DMS79 (cell line): ENCODE data around the gene AIRE.
"Not testable (repeated sequence)": the region's sequence is repeated elsewhere in the genome, so short reads cannot be mapped to it uniquely, and the experiment has no call there.

ENCODE experiments used
- DNase-seq: peaks from one replicate; lab custom pipeline; 2025; lab: John Stamatoyannopoulos, UW

Gene AIRE

DNA sequence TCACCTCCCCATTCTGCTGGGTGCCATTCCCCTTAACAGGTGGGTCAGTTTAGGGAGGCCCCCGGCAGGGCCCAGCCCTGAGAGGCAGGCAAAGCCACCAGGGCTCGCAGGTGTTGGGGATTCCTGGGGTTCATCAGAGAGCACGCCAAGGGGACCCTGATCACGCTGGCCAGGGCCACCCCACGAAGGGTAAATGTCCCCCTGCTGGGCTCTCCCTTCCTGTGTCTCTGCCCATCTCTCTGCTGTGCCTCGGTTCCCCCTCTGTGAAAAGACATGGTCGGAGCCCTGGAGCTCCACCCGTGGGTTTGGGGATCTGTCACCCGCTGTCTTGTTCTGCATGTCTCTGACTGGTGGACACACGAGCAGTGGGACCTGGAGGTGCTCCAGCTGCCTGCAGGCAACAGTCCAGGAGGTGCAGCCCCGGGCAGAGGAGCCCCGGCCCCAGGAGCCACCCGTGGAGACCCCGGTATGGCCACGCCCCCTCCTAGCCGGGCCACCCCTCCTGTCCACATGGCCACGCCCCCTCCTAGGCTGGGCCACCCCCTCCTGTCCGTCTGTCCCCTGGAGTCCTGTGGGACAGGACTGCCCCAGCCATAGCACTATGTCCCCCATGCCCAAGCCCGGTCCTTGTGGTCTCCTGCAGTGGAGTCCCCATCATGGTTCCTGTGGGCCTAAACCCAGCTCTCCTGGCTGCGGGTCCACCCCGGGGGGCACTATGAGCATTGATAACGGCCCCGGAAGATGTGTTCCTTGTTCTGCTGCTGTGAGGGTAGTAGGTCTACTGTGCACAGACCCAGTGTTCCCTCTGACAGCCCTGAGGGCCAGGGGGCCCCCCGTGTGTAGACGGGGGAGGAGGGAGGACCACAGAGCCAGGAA lies 6.5 kb downstream of the AIRE start:
- DNase-seq = no peak

DNA sequence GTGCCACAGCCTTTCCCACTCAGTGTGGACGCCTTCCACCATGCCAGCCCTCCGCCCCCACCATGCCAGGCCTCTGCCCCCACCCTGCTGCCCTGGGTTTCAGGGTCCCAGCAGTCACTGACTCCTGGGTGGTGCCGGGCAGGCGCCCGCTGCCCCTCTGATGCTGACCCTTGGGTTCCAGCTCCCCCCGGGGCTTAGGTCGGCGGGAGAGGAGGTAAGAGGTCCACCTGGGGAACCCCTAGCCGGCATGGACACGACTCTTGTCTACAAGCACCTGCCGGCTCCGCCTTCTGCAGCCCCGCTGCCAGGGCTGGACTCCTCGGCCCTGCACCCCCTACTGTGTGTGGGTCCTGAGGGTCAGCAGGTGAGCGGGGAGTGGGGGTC lies 7.1 kb downstream of the AIRE start:
- no peak for DNase-seq

DNA sequence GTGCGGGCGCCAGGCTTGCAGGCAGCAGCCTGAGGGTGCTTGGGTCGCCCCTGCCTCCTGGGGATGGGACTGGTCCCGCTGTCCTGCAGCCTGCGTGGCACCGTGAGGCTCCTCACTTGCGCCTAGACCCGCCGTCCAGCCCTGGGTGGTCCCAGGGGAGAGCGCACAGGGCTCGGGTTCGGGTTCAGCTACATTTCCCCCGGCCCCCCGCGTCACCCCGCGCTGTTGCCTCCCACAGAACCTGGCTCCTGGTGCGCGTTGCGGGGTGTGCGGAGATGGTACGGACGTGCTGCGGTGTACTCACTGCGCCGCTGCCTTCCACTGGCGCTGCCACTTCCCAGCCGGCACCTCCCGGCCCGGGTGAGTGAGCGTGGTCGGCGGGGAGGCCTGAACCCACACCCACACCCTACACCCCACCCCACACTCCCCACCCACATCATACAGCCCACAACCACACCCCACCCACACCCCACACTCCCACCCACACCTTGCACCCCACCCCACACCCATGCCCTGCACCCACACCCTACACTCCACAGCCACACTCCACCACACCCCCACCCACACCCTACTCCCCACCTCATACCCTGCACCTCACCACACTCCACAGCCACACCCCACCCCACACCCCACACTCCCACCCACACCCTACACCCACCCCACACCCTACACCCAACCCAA lies 8.0 kb downstream of the AIRE start:
- no peak for DNase-seq

DNA sequence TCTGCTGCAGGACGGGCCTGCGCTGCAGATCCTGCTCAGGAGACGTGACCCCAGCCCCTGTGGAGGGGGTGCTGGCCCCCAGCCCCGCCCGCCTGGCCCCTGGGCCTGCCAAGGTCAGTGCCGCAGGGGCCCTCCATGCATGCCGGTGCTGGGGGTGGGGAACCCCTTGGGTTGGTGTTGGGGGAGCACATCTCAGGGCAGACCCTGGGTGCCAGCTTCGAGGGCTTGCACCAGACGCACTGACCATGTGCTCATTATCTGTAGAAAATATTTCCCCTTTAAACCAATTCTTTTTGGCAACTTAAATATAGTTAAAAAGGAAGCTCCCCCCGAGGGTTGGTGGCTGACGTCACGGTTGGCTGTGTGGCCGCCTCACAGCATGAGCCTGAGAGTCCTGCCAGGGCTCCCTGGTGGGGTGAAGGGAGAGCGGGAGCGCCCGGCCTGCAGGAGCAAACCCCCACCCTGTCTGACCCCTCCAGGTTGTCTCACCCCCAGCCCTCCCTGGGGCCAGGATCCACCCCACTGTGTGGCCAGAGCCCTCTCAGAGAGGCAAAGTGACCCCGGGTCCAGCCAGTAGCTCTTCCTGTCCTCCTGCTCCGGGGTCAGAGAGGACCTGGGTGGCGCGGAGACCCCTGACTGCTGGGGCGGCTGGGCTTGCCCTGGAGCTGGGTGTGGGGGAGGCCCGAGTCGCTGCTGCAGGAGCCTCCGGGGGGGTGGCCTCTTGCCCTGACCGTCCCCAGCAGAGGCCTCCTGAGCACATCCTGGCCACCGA lies 8.9 kb downstream of the AIRE start:
- no peak for DNase-seq

DNA sequence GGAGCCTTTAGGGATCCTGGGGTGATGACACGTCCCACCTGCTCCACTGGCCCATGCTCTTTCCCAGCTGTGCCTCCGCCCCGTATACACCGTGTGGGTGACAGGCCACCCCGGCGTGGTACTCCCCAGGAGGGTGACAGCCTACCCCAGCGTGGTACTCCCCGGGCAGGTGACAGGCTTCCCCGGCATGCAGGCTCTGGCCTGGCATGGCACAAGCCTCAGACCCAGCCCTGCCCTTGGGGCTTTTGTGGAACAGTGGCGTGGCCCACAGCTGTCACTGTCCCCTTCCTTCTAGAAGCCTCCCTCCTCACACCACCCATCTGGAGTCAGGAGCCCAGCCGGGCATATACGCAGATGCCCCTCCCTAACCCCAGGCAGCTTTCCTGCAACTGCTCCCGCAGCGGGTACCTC lies 9.5 kb downstream of the AIRE start:
- no peak for DNase-seq

DNA sequence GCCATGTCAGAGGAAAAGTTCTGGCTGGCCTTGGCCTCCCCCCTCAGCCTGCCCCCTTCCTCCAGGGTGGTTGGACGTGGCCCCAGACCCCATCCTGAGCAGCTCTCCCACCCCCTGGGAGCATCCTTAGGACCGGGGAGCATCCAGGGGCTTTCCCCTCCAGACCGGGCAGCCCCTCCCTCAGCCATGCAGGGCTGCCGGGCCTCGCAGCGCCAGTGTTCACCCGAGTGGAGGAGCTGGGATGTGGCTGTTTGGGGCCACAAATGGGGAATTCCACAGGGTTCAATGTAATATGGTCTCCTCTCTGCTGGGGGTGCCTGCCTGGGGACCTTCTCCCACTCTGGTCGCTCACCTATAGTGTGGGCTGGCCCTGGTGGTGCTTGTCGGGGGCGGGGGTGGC lies 10.0 kb downstream of the AIRE start:
- no peak for DNase-seq

DNA sequence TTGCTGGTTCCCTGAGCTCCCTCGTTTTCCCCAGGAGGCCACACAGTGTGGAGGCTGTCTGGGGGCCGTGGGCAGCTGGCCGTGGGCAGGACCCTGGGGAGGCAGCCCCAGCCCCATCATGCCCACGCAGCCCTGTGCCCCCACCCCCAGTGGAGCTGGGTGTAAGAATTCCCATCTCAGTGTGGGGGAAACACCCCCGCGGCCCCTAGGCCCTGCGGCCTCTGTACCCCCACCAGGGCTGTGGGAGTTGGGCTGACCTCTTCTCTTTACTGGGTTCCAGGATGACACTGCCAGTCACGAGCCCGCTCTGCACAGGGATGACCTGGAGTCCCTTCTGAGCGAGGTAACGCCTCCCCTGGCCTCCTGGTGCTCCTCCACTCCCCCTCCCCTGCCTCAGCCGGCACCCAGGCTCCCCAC lies 10.4 kb downstream of the AIRE start:
- no peak for DNase-seq

DNA sequence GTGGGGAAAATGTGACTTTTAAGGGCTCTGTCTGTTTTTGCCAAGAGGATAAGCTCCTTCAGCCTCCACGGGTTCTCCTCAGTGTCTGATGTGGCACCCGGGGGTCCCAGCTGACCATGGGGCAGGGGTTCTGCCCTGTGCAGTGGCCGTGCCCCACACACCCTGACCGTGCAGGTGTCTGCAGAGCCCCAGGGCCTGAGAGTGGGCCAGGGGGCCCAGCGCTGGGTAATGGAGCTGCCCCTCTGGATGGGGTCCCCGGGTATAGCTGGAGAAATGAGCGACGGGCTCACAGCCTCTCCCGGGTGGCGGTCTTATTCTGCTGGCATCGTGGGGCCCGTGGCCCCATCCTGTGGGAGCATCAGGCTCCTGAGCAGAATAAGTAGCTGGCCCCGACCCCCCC lies 11.2 kb downstream of the AIRE start:
- no peak for DNase-seq

DNA sequence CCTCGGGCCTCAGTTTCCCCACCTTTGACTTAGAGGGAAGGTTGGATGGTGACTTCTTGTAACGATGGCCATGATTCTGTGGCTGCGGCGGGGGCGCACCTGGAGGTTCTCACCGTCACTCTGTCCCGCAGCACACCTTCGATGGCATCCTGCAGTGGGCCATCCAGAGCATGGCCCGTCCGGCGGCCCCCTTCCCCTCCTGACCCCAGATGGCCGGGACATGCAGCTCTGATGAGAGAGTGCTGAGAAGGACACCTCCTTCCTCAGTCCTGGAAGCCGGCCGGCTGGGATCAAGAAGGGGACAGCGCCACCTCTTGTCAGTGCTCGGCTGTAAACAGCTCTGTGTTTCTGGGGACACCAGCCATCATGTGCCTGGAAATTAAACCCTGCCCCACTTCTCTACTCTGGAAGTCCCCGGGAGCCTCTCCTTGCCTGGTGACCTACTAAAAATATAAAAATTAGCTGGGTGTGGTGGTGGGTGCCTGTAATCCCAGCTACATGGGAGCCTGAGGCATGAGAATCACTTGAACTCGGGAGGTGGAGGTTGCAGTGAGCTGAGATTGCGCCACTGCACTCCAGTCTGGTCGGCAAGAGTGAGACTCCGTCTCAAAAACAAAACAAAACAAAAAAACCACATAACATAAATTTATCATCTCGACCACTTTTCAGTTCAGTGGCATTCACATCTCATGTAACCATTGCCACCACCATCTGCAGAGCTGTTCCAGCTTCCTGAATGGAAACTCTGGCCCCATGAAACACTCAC lies 12.0 kb downstream of the AIRE start:
- DNase-seq = peak; percentile 36

DNA sequence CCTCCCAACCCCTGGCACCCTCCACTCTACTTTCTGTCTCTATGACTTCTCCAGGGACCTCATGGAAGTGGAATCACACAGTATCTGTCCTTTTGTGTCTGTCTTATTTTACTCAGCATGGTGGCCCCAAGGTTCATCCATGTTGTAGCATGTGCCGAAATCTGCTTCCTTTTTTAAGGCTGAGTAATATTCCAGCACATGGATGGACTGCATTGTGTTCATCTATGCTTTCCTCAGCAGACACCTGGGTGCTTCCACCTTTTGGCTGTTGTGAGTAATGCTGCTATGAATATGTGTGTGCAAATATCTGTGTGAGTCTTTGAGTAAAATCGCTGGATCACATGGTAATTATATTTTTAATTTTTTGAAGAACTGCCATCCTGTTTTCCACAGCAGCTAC lies 12.6 kb downstream of the AIRE start:
- no peak for DNase-seq

DNA sequence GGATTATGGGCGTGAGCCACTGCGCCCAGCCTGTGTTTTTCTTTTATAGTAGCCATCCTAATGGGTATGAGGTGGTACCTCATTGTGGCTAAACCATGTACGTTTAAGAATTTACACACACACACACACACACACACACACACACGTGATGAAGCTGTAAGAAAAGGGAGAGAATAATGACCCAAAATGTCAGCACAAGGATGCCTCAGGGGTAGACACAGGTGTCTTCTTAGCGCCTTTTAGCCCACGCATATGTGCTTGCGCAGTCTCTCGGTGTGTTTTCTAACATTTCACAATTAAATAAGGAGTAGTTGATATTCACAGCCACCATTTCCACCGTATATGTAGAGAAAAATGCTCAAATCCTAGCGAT lies 13.4 kb downstream of the AIRE start:
- peak; percentile 28 for DNase-seq

DNA sequence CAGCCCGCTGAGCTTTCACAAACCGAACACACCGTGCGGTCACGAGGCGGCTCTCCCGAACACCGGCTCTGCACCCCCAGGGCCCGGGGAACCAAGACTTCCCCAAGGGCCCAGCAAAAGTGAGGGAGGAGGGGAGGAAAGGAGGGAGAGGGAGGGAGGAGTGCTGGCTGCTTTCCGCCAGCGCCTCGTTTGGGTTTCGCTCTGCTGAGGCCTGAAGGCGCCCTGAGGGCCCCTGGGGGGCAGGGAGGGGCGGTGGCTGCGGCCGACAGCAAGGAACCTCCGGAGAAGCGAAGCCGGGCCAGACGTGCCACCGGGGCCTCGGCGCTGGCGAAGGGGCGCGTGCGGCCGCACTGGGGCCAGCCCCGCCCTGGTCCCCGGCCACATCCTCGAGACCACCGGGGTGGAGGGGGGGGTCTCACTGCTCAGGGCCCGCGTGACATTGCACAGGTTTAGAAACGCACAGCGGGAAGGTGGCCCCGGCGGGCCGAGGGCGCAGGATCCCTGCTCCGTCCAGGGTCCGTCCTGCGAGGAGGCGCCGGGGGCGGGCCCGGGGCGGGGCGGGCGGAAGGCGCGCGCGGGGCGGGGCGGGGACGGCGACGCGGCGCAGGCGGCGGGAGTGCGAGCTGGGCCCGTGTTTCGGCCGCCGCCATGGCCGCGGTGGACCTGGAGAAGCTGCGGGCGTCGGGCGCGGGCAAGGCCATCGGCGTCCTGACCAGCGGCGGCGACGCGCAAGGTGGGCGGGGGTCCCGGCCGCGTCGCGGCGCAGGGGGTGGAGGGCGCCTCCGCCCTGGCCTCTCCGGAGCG lies 14.0 kb downstream of the AIRE start, which contains the start of gene PFKL:
TSS of gene PFKL (plus strand) at position 596 of the 804 bp plus-strand sequence. CDS start at position 649, 53 bp downstream.
- peak; percentile 58 for DNase-seq

DNA sequence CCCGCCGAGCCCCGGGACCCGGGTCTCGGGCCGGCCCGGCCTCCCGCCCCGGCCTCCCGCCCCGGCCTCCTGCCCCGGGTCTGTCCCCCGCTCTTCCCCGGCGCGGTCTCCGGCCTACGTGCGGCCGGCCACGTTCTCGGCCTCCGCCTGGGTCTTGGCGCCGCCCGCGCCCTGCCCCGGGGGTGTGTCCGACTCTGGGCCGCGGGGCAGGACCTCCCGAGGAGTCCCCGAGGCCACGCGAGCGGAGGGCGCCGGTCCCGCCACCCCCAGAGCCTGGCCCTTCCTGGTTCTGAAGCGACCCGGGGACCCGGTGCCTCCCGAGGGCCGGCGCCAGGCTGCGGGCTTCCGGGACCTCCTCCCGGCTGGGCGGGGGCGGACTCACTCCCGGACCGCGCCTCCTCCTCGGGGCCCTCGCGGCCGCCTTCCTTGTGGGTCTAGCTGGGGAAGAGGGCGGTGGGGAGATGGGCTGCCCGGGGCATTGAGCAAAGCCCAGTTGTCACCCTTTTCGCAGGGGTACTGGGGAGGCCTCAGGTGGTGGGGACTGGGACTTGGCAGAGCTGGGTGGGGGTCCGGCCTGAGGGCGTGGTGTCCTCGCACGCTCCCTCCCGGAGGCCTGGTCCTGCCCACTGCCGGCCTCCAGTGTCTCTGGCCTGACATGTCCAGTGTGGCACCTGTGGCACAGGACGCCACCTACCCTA lies 14.7 kb downstream of the AIRE start:
- DNase-seq = no peak

DNA sequence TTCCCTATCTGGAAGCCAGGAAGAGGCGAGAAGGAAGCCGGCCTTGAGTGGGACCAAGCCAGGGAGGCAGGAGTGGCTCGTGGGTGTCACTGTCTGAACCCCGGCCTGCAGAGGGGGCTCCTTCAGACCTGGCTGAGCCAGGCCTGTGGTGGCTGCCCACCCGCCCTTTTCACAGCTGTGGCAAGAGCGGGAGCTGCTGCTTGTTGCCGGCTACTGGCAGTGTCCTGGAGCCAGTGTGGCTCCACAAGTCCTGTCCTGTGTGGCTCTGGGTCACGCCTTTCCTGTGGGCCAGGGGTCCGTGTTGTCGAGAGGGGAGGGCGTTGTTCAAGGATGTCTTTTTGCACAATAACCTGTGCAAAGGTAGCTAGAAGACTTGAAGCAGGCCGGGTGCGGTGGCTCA lies 15.5 kb downstream of the AIRE start:
- no peak for DNase-seq

DNA sequence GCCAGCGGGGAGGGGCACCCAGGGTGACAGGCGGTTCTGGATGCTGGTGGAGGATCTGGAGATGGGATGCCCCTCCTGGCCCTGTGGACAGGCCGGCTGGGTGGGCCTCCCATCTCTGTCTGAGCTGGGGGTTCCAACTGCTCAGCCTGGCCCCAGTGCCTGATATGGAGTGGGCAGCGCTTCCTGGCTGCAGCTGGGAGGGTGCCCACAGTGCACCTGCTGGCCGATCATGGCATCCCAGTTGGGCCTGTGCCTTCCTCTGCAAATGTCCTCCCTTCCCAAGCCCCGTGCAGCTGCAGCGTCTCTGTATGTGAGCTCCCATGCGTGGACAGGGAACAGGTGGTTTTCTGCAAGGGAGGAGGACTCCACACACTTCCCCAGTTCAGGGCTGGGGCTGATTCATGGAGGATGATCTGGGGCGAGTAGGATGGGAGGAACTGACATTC lies 16.3 kb downstream of the AIRE start:
- no peak for DNase-seq

DNA sequence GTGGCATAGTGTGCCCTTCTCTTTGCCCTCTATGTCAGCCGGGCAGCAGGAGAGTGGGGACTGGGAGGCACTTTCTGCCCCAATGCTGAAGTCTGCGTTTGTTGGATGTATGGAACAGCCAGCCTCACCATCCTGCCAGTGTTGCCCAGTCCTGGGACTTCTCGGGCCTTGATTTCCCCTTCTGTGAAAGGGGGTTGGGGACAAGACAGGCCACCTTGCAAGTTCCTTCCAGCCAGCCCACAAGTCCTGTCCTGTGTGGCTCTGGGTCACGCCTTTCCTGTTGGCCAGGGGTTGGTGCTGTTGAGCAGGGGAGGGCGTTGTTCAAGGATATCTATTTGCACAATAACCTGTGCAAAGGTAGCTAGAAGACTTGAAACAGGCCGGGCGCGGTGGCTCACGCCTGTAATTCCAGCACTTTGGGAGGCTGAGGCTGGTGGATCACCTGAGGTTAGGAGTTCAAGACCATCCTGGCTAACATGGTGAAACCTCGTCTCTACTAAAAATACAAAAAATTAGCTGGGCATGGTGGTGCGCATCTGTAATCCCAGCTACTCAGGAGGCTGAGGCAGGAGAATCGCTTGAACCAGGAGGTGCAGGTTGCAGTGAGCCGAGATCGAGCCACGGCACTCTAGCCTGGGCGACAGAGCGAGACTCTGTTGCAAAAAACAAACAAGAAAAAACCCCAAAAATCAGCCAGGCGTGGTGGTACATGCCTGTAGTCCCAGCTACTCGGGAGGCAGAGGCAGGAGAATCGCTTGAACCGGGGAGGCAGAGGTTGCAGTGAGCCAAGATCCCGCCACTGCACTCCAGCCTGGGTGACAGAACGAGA lies 17.1 kb downstream of the AIRE start:
- not testable (repeated sequence) for DNase-seq

DNA sequence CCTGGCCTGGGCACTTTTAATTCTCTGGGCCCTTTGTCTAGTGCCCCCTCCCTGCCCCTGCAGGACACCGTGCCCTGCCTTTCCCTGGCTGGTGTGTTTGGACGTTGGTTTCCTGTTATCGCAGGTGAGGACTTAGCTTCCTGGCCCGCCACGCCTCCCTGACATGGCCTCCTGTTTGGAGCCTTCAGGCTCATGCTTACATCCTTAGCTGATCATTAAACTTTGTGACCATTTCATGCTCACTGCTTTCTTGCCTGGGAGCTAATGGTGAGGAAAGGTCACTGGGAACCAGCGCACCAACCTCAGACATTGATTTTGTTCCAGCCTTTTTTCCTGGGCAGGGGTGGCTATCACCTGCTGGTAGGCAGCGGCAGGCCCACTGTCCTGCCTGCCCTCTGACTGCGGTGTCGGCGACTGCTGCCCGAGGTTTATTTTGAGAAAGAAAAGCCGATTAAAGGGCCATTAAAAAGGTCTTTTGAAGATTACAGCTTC lies 17.9 kb downstream of the AIRE start:
- DNase-seq = no peak

DNA sequence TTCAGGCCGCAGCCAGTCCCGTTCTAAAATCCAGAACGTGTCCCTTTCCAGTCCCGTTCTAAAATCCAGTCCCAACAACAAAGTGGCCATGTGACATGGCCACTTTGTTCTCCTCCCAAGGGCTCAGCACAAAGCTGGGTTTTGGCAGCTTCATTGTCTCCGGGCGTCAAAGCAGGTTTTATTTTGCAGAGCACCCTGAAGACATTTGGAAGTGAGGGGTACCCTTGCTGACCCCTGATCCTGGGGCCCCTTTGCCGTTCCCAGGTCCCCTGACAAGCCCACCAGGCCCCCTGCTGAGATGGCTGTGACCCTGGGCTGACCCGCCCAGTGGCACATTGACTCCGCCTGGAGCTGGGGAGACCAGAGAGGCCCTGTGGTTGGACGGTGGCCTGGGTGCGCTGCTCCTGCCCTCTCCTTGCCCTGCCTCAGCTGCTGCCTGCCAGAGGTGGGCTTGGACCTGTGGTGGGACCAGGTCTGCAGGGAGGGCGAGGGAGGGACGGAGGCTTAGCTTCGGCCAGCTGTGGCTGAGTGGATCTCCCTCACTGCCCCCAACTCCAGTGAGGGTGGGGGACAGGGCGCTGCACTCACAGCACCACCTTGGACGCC lies 18.4 kb downstream of the AIRE start:
- no peak for DNase-seq

DNA sequence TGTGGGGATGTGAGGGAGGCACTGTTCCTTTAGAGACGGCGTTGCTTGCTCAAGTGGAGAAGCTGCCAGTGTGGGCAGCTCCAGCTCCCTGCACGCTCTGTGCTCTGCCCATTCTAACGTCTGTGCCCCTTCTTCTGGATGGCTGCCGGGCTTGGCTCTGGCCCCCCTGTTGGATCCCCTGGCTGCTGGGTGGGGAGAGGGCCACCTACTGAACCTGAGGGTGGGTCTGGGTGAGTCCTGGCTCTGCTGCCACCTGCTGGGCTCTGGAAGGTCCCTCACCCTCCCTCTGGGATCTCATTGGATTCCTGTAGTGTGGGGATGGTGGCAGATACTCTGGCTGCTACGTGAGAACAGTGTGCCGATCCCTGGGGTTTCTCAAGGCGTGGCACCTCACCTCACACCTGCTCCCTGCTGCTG lies 19.2 kb downstream of the AIRE start:
- peak; percentile 11 for DNase-seq
